WI38 (cell line): ENCODE data around the gene NOL12.

Source experiments
- H3K4me3 ChIP-seq: 2 replicates; pipeline ENCODE4 v1.5.1; 2011; ENCODE audit warnings: low read depth, mild to moderate bottlenecking, control low read depth, low read length
- TF ChIP-seq, protein P1 (sequence below): IDR thresholded peaks from 2 replicates; pipeline ENCODE4 v1.5.1; 2012; ENCODE audit warnings: low read depth, mild to moderate bottlenecking, control low read depth, low read length

Gene NOL12

GRCh38 chr22:37662039-37662438, 24.1 kb upstream of the NOL12 start:
- TF ChIP-seq, protein P1, sequence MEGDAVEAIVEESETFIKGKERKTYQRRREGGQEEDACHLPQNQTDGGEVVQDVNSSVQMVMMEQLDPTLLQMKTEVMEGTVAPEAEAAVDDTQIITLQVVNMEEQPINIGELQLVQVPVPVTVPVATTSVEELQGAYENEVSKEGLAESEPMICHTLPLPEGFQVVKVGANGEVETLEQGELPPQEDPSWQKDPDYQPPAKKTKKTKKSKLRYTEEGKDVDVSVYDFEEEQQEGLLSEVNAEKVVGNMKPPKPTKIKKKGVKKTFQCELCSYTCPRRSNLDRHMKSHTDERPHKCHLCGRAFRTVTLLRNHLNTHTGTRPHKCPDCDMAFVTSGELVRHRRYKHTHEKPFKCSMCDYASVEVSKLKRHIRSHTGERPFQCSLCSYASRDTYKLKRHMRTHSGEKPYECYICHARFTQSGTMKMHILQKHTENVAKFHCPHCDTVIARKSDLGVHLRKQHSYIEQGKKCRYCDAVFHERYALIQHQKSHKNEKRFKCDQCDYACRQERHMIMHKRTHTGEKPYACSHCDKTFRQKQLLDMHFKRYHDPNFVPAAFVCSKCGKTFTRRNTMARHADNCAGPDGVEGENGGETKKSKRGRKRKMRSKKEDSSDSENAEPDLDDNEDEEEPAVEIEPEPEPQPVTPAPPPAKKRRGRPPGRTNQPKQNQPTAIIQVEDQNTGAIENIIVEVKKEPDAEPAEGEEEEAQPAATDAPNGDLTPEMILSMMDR, result no peak
- H3K4me3 ChIP-seq, result no peak overlapping the region

- TF ChIP-seq, protein P1, result no peak
- H3K4me3 ChIP-seq, result no peak overlapping the region
Measured at GRCh38 chr22:37663521-37664140, 22.5 kb upstream of the NOL12 start.

DNA sequence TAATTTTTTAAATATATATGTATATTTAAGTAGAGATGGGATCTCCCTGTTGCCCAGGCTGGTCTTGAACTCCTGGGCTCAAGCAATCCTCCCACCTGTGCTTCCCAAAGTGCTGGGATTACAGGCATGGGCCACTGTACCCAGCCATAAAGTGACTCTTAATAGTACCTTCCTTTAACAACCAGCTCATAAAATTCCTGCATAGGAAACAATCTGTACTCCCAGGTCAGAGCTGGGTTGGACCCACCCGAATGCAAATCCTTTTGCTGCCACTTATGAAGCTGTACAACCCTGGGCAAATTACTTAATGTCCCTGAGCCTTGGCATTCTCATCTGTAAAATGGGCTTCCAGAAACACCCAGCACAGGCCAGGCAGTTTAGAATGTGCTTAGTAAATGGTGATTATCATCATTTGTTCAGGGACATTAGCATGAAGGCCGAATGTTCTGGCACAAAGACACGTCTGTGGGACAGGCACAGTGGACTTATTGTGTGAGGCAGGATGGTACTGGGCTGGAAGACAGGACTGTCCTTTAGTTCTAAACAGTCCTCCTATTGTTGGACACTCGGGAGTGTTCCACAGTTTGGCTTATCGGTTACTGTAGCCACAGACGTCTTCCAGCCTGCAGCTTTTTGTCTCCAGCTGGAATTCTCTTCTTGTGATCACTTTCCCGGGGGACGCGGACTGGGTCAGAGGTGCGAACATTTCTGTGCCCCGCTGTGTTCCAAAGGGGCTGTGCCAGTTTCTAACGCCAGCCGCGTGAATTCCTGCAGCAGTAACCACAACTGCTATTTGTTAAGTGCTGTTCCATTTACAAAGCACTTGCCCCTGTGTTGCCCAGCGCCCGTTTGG, 21.7 kb upstream of the NOL12 start:
- no peak overlapping the region for H3K4me3 ChIP-seq
- TF ChIP-seq, protein P1, result no peak

- H3K4me3 ChIP-seq, result no peak overlapping the region
- TF ChIP-seq, protein P1, result no peak
Measured at GRCh38 chr22:37665487-37665886, 20.7 kb upstream of the NOL12 start.

DNA sequence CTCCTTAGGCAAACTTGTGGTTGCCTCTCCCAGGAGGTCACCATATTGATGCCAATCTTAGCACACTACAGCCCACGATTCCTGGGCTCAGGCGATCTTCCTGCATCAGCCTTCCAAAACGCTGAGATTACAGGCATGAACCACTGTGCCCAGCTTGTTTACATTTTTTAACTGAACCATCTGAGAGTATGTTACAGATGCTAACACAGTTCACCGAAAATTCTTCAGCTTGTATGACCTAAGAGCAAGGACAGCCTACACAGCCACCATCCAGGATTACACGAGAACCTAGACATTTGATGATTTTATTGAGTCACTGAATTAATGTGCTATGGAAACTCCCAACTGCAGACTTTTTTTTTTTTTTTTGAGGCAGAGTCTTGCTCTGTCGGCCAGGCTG, 16.6 kb upstream of the NOL12 start:
- H3K4me3 ChIP-seq, result no peak overlapping the region
- TF ChIP-seq, protein P1, result no peak

- TF ChIP-seq, protein P1, result no peak
- no peak overlapping the region for H3K4me3 ChIP-seq
Measured at GRCh38 chr22:37672206-37672919, 13.8 kb upstream of the NOL12 start.
